ENCODE results near the gene PPP2R2C.

PPP2R2C gene

GRCh38 chr4:6493658-6494304, 21.4 kb upstream of the PPP2R2C start:
- DNase-seq = no peak

GRCh38 chr4:6492861-6493657, 20.6 kb upstream of the PPP2R2C start:
- DNase-seq = no peak

GRCh38 chr4:6492027-6492590, 19.7 kb upstream of the PPP2R2C start:
- DNase-seq = no peak

- no peak for DNase-seq
Measured at GRCh38 chr4:6491235-6491634, 18.8 kb upstream of the PPP2R2C start.

GRCh38 chr4:6489927-6490326, 17.5 kb upstream of the PPP2R2C start:
- no peak for DNase-seq

GRCh38 chr4:6487466-6487865, 15.1 kb upstream of the PPP2R2C start:
- DNase-seq = no peak

GRCh38 chr4:6480534-6481088, 8.2 kb upstream of the PPP2R2C start:
- no peak for DNase-seq

- DNase-seq = no peak
Measured at GRCh38 chr4:6478546-6479220, 6.3 kb upstream of the PPP2R2C start.

- no peak for DNase-seq
Measured at GRCh38 chr4:6476893-6477292, 4.5 kb upstream of the PPP2R2C start.

GRCh38 chr4:6475492-6476020, 3.1 kb upstream of the PPP2R2C start:
- DNase-seq = no peak

- DNase-seq = no peak
Measured at GRCh38 chr4:6474705-6475457, 2.5 kb upstream of the PPP2R2C start.

GRCh38 chr4:6474053-6474568, 1.7 kb upstream of the PPP2R2C start:
- DNase-seq = no peak

- no peak for DNase-seq
Measured at GRCh38 chr4:6473264-6474052, 1.0 kb upstream of the PPP2R2C start.

- DNase-seq = no peak
Measured at GRCh38 chr4:6472008-6472386, 417 bp downstream of the PPP2R2C start.

GRCh38 chr4:6471307-6472007, 957 bp downstream of the PPP2R2C start:
- DNase-seq = no peak

- DNase-seq = no peak
Measured at GRCh38 chr4:6470502-6471306, 1.7 kb downstream of the PPP2R2C start.

GRCh38 chr4:6469898-6470501, 2.4 kb downstream of the PPP2R2C start:
- no peak for DNase-seq

- DNase-seq = no peak
Measured at GRCh38 chr4:6469144-6469543, 3.3 kb downstream of the PPP2R2C start.

- DNase-seq = no peak
Measured at GRCh38 chr4:6468376-6468775, 4.0 kb downstream of the PPP2R2C start.

All from activated CD4-positive, alpha-beta T cell treated with anti-CD3 and anti-CD28 coated beads, Interleukin-2, amount 50 U/mL, for 1 hour (primary cell).